SK-N-MC (cell line): ENCODE measurements around the gene SBK2.

ENCODE experiments used
- EZH2 ChIP-seq: fragments of 200-600 bp; sonication (generic); IDR thresholded peaks from one replicate; pipeline ENCODE4 v1.6.1; 2017; ENCODE audit warnings: antibody characterized with exemption
- POLR2AphosphoS5 ChIP-seq: IDR thresholded peaks from 2 replicates; pipeline ENCODE4 v1.6.1; 2012; ENCODE audit warnings: mild to moderate bottlenecking, low read depth, low read length, borderline replicate concordance

GRCh38 chr19:55552206-55552605 is 15.3 kb upstream of the SBK2 start:
- TF ChIP-seq EZH2 = no peak
- TF ChIP-seq POLR2AphosphoS5 = no peak
